RWPE2 (cell line): ENCODE results near the gene KREMEN2.
"Not testable (repeated sequence)": the region's sequence is repeated elsewhere in the genome, so short reads cannot be mapped to it uniquely, and the experiment has no call there.

Experiments
- ATAC-seq: fragments of 200-7000 bp; cut with Tn5 transposase; 3 replicates; pipeline ENCODE4 v1.9.1; 2021; ENCODE audit warnings: low read depth
- DNase-seq: peaks from one replicate; pipeline ENCODE4 v3.0.0-alpha.2; 2020; ENCODE audit warnings: low spot score
- H3K27ac ChIP-seq: fragments of 450-650 bp; 2 replicates; pipeline ENCODE4 v1.5.1; 2017; ENCODE audit warnings: mild to moderate bottlenecking; ENCODE audit not compliant: poor library complexity, severe bottlenecking
- H3K27me3 ChIP-seq: fragments of 250-450 bp; sonication (Bioruptor Pico); 2 replicates; pipeline ENCODE4 v1.5.1; 2021; ENCODE audit warnings: mild to moderate bottlenecking, moderate library complexity; ENCODE audit not compliant: insufficient read depth, poor library complexity, severe bottlenecking
- H3K36me3 ChIP-seq: fragments of 250-450 bp; sonication (Bioruptor Pico); 2 replicates; pipeline ENCODE4 v1.5.1; 2020; ENCODE audit warnings: low read depth, mild to moderate bottlenecking, moderate library complexity
- H3K4me1 ChIP-seq: fragments of 250-450 bp; sonication (Bioruptor Pico); 2 replicates; pipeline ENCODE4 v1.5.1; 2021; ENCODE audit warnings: mild to moderate bottlenecking, moderate library complexity; ENCODE audit not compliant: insufficient read depth, poor library complexity, severe bottlenecking
- H3K4me3 ChIP-seq: fragments of 250-450 bp; sonication (Bioruptor Pico); 2 replicates; pipeline ENCODE4 v1.5.1; 2021; ENCODE audit warnings: mild to moderate bottlenecking, moderate library complexity; ENCODE audit not compliant: severe bottlenecking
- H3K9me3 ChIP-seq: fragments of 250-450 bp; sonication (Bioruptor Pico); 2 replicates; pipeline ENCODE4 v1.5.1; 2021; ENCODE audit warnings: mild to moderate bottlenecking, moderate library complexity; ENCODE audit not compliant: severe bottlenecking
- CTCF ChIP-seq: fragments of 450-650 bp; IDR thresholded peaks from one replicate; pipeline ENCODE4 v1.5.1; 2017; ENCODE audit warnings: mild to moderate bottlenecking, moderate library complexity; ENCODE audit not compliant: poor library complexity, severe bottlenecking

The KREMEN2 gene

GRCh38 chr16:2928796-2929195 lies 35.3 kb upstream of the KREMEN2 start:
- Histone ChIP-seq H3K9me3 (no peaks in the 10 kb centered on the region), H3K4me1 (peaks cover 6% of the 10 kb centered on the region), H3K36me3 (peaks cover 19% of the 10 kb centered on the region), H3K4me3 (no peak overlapping the region), H3K27me3 (no peaks in the 10 kb centered on the region), H3K27ac (no peak overlapping the region)
- DNase-seq, result no peak
- ATAC-seq, result no peak
- no peak for TF ChIP-seq CTCF

- H3K4me3 ChIP-seq, result no peak overlapping the region
- no peak overlapping the region for H3K27ac ChIP-seq
- DNase-seq (no peak), ATAC-seq (no peak)
- no peak for TF ChIP-seq CTCF
- H3K4me1 ChIP-seq, result peaks cover 2% of the 10 kb centered on the region
- no peaks in the 10 kb centered on the region for H3K9me3 ChIP-seq
- peaks cover 26% of the 10 kb centered on the region for H3K36me3 ChIP-seq
- H3K27me3 ChIP-seq, result no peaks in the 10 kb centered on the region
These were observed 34.4 kb upstream of the KREMEN2 start for GRCh38 chr16:2929693-2930092.

DNA sequence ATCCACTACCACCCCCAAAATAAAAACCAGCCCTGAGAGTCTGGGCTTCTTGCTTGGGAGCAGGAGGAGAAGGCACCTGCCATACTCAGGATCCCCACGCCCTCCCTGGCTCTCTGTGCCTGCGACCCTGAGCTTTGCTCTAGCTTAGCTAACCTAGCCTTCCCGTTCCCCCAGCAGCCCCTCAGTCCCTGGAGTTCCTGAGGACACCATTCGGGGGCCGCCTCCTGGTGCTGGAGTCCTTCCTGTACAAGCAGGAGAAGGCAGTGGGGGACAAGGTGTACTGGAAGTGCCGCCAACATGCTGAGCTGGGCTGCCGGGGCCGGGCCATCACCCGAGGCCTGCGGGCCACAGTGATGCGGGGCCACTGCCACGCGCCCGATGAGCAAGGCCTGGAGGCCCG lies 33.8 kb upstream of the KREMEN2 start:
- no peaks in the 10 kb centered on the region for H3K9me3 ChIP-seq
- H3K27ac ChIP-seq, result no peak overlapping the region
- no peaks in the 10 kb centered on the region for H3K27me3 ChIP-seq
- H3K36me3 ChIP-seq, result peaks cover 26% of the 10 kb centered on the region
- no peak for TF ChIP-seq CTCF
- no peak overlapping the region for H3K4me3 ChIP-seq
- DNase-seq, result no peak
- ATAC-seq, result no peak
- H3K4me1 ChIP-seq, result no peaks in the 10 kb centered on the region

DNA sequence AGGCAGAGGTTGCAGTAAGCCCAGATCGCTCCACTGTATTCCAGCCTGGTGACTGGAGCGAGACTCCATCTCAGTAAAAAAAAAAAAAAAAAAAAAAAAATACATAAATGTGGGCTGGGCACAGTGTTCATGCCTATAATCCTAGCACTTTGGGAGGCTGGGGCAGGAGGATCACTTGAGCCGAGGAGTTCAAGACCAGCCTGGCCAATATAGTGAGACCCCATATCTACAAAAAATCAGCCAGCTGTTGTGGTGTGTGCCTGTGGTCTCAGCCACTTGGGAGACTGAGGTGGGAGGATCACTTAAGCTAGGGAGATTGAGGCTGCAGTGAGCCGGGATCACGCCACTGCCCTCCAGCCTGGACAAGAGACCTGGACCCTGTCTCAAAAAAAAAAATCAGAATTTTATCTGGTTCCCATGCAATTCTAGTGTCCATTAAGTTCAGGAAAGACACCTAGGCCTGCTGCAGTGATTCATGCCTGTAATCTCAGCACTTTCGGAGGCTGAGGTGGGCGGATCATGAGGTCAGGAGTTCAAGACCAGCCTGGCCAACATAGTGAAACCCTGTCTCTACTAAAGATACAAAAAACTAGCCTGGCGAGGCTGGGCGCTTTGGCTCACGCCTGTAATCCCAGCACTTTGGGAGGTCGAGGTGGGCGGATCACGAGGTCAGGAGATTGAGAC lies 32.7 kb upstream of the KREMEN2 start:
- H3K27ac ChIP-seq, H3K4me1 ChIP-seq, H3K27me3 ChIP-seq, H3K9me3 ChIP-seq, DNase-seq, ATAC-seq, H3K4me3 ChIP-seq: not testable (repeated sequence)
- peaks cover 26% of the 10 kb centered on the region for H3K36me3 ChIP-seq

DNA sequence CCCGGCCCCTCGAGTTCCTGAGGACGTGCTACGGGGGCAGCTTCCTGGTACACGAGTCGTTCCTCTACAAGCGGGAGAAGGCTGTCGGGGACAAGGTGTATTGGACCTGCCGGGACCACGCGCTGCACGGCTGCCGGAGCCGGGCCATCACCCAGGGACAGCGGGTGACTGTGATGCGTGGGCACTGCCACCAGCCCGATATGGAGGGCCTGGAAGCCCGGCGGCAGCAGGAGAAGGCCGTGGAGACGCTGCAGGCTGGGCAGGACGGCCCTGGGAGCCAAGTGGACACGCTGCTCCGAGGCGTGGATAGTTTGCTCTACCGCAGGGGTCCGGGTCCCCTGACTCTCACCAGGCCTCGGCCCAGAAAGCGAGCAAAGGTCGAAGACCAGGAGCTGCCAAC lies 30.9 kb upstream of the KREMEN2 start:
- Histone ChIP-seq H3K36me3 (peaks cover 34% of the 10 kb centered on the region), H3K27me3 (no peaks in the 10 kb centered on the region), H3K27ac (no peak overlapping the region), H3K4me3 (no peak overlapping the region), H3K4me1 (no peaks in the 10 kb centered on the region), H3K9me3 (no peaks in the 10 kb centered on the region)
- DNase-seq (no peak), ATAC-seq (no peak)
- TF ChIP-seq CTCF, result no peak
